Amniotic stem cell (primary cell): ENCODE results near the gene DAPK1.

ENCODE experiments used
- DNase-seq: peaks from one replicate; lab custom pipeline; 2025; lab: John Stamatoyannopoulos, UW

Gene DAPK1

GRCh38 chr9:87569518-87569917 is 71.9 kb downstream of the DAPK1 start:
- DNase-seq: no peak

GRCh38 chr9:87570000-87570908 is 72.6 kb downstream of the DAPK1 start:
- no peak for DNase-seq

- no peak for DNase-seq
These were observed 75.1 kb downstream of the DAPK1 start for GRCh38 chr9:87572719-87573118.

- no peak for DNase-seq
These were observed 76.2 kb downstream of the DAPK1 start for GRCh38 chr9:87573841-87574342.

- no peak for DNase-seq
These were observed 80.1 kb downstream of the DAPK1 start for GRCh38 chr9:87577746-87578145.

- no peak for DNase-seq
These were observed 81.0 kb downstream of the DAPK1 start for GRCh38 chr9:87578625-87579024.

GRCh38 chr9:87579781-87580541 is 82.3 kb downstream of the DAPK1 start:
- DNase-seq: no peak

- no peak for DNase-seq
These were observed 83.3 kb downstream of the DAPK1 start for GRCh38 chr9:87580941-87581438.

- DNase-seq: no peak
These were observed 83.8 kb downstream of the DAPK1 start for GRCh38 chr9:87581513-87581912.

GRCh38 chr9:87581949-87582637 is 84.4 kb downstream of the DAPK1 start:
- DNase-seq: no peak

- no peak for DNase-seq
These were observed 86.7 kb downstream of the DAPK1 start for GRCh38 chr9:87584326-87584725.

GRCh38 chr9:87585123-87585855 is 87.6 kb downstream of the DAPK1 start:
- DNase-seq: no peak

GRCh38 chr9:87586731-87587355 is 89.2 kb downstream of the DAPK1 start:
- DNase-seq: no peak

GRCh38 chr9:87587356-87587745 is 89.7 kb downstream of the DAPK1 start:
- DNase-seq: no peak

GRCh38 chr9:87587864-87588263 is 90.2 kb downstream of the DAPK1 start:
- no peak for DNase-seq

- no peak for DNase-seq
These were observed 90.7 kb downstream of the DAPK1 start for GRCh38 chr9:87588339-87588738.

- DNase-seq: no peak
These were observed 93.3 kb downstream of the DAPK1 start for GRCh38 chr9:87590996-87591395.

GRCh38 chr9:87592554-87593358 is 95.1 kb downstream of the DAPK1 start:
- DNase-seq: no peak

- no peak for DNase-seq
These were observed 95.8 kb downstream of the DAPK1 start for GRCh38 chr9:87593359-87593980.

GRCh38 chr9:87594194-87594593 is 96.5 kb downstream of the DAPK1 start:
- no peak for DNase-seq
